Coronary artery (tissue), 2 donors: ENCODE data around the gene WNT9A.
A peak's percentile ranks its signal among the peaks of the same experiment; 100 is the strongest.

Experiments used
- DNase-seq: peaks from one replicate; pipeline ENCODE4 v3.0.0-alpha.2; 2017; ENCODE audit warnings: low spot score
- H3K27ac ChIP-seq, 2 donors: fragments of 200-600 bp; sonication (generic); one replicate each; pipeline ENCODE4 v1.5.1; 2016 to 2019
- H3K4me3 ChIP-seq: fragments of 200-600 bp; sonication (generic); 2 replicates; pipeline ENCODE4 v1.5.1; 2016; ENCODE audit warnings: mild to moderate bottlenecking, moderate library complexity
- CTCF ChIP-seq: fragments of 200-600 bp; sonication (generic); IDR thresholded peaks from one replicate; pipeline ENCODE4 v1.5.1; 2019; ENCODE audit warnings: antibody characterized with exemption

The WNT9A gene

GRCh38 chr1:227944090-227944930 is 3.4 kb downstream of the WNT9A start:
- DNase-seq, result peak; percentile 60
- Histone ChIP-seq H3K27ac (no peak overlapping the region), H3K4me3 (no peak overlapping the region)
- no peak for TF ChIP-seq CTCF

- Histone ChIP-seq H3K27ac (no peak overlapping the region), H3K4me3 (no peak overlapping the region)
- no peak for TF ChIP-seq CTCF
- DNase-seq, result peak; percentile 21
Measured at GRCh38 chr1:227943381-227944089, 4.2 kb downstream of the WNT9A start.

GRCh38 chr1:227942716-227943261 is 4.9 kb downstream of the WNT9A start:
- no peak for TF ChIP-seq CTCF
- Histone ChIP-seq H3K27ac (no peak overlapping the region), H3K4me3 (no peak overlapping the region)
- DNase-seq, result peak; percentile 56

- Histone ChIP-seq H3K4me3 (no peak overlapping the region), H3K27ac (no peak overlapping the region)
- no peak for TF ChIP-seq CTCF
- DNase-seq, result peak; percentile 66
Measured at GRCh38 chr1:227942021-227942715, 5.6 kb downstream of the WNT9A start.

GRCh38 chr1:227941509-227942020 is 6.2 kb downstream of the WNT9A start:
- peak; percentile 65 for DNase-seq
- Histone ChIP-seq H3K4me3 (no peak overlapping the region), H3K27ac (no peak overlapping the region)
- TF ChIP-seq CTCF, result no peak

GRCh38 chr1:227940791-227941241 is 6.9 kb downstream of the WNT9A start:
- Histone ChIP-seq H3K4me3 (no peak overlapping the region), H3K27ac (no peak overlapping the region)
- TF ChIP-seq CTCF, result no peak
- DNase-seq, result peak; percentile 73
